Effector memory CD8-positive, alpha-beta T cell (primary cell): ENCODE measurements around the gene NPPA.

ENCODE experiments used
- ATAC-seq: fragments of 150-1000 bp; cut with Tn5 transposase; replicated peaks from 2 replicates; pipeline ENCODE4 v1.10.0; 2021; ENCODE audit warnings: mild to moderate bottlenecking, moderate library complexity
- DNase-seq, 3 experiments: peaks; one replicate each; pipeline ENCODE4 v3.0.0; 2021
- H3K27ac Mint-ChIP-seq, 2 donors: one replicate each; pipeline ENCODE4 v1.8.0; 2022; ENCODE audit warnings: mild to moderate bottlenecking in 2 of 2, mixed read lengths in 2 of 2, moderate library complexity in 2 of 2
- H3K27me3 Mint-ChIP-seq, 2 donors: one replicate each; pipeline ENCODE4 v1.8.0; 2022; ENCODE audit warnings: mixed read lengths in 2 of 2
- H3K36me3 Mint-ChIP-seq: one replicate; pipeline ENCODE4 v1.8.0; 2022; ENCODE audit warnings: mild to moderate bottlenecking, moderate library complexity, mixed read lengths; ENCODE audit not compliant: insufficient read depth
- H3K4me1 Mint-ChIP-seq, 2 donors: one replicate each; pipeline ENCODE4 v1.8.0; 2022; ENCODE audit warnings: low read depth in 2 of 2, mixed read lengths in 2 of 2
- H3K4me3 Mint-ChIP-seq, 2 donors: one replicate each; pipeline ENCODE4 v1.8.0; 2022; ENCODE audit warnings: mild to moderate bottlenecking in 2 of 2, mixed read lengths in 2 of 2, moderate library complexity in 2 of 2
- H3K9me3 Mint-ChIP-seq, 2 donors: one replicate each; pipeline ENCODE4 v1.8.0; 2022; ENCODE audit warnings: mixed read lengths in 2 of 2

NPPA gene

DNA sequence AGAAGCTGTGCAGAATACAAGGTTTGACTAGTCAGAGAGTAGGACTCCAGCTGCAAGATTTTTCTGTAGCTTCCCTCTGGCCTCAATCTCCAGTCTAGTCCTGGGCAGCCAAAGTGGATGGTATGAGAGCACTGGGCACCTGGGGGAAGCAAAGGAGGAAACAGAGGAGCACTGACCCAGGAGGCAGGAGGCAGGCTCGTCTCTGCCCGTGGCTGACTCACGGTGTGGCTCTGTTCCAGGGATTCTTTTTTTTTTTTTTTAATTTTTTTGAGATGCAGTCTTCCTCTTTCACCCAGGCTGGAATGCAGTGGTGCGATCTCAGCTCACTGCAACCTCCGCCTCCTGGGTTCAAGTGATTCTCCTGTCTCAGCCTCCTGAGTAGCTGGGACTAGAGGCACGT is 15.3 kb upstream of the NPPA start:
- H3K27ac Mint-ChIP-seq, result no peak overlapping the region
- no peaks in the 10 kb centered on the region for H3K36me3 Mint-ChIP-seq
- H3K4me1 Mint-ChIP-seq, result no peaks in the 10 kb centered on the region
- H3K9me3 Mint-ChIP-seq, result no peaks in the 10 kb centered on the region
- peaks cover 53 to 90% of the 10 kb centered on the region in 2 donors for H3K27me3 Mint-ChIP-seq
- DNase-seq (no peak), ATAC-seq (no peak)
- no peak overlapping the region for H3K4me3 Mint-ChIP-seq

GRCh38 chr1:11860587-11860986 is 13.0 kb upstream of the NPPA start:
- Mint-ChIP-seq H3K36me3 (no peaks in the 10 kb centered on the region), H3K27ac (no peak overlapping the region), H3K4me1 (no peaks in the 10 kb centered on the region), H3K9me3 (no peaks in the 10 kb centered on the region), H3K4me3 (no peak overlapping the region), H3K27me3 (peaks cover 57 to 94% of the 10 kb centered on the region in 2 donors)
- no peak for DNase-seq
- ATAC-seq, result no peak

DNA sequence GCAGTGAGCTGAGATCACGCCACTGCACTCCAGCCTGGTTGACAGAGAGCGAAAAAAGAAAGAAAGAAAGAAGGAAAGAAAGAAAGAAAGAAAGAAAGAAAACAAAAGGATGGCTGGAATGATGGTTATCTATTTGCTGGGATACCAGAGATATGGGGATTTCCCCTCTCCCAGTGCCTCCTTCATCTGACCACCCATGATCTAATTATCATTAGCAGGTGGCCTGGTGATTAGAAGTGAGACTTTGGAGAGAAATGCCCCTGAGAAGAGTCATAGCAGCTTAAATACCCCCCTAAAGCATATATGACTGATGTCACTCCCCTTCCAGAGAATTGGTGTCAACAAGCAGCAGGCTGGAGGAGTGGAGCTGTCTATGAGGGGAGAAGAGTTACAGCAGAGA is 12.5 kb upstream of the NPPA start:
- Mint-ChIP-seq H3K27me3 (peaks cover 57 to 92% of the 10 kb centered on the region in 2 donors), H3K27ac (no peak overlapping the region), H3K36me3 (no peaks in the 10 kb centered on the region), H3K4me3 (no peak overlapping the region), H3K9me3 (no peaks in the 10 kb centered on the region), H3K4me1 (no peaks in the 10 kb centered on the region)
- no peak for DNase-seq
- ATAC-seq, result no peak

DNA sequence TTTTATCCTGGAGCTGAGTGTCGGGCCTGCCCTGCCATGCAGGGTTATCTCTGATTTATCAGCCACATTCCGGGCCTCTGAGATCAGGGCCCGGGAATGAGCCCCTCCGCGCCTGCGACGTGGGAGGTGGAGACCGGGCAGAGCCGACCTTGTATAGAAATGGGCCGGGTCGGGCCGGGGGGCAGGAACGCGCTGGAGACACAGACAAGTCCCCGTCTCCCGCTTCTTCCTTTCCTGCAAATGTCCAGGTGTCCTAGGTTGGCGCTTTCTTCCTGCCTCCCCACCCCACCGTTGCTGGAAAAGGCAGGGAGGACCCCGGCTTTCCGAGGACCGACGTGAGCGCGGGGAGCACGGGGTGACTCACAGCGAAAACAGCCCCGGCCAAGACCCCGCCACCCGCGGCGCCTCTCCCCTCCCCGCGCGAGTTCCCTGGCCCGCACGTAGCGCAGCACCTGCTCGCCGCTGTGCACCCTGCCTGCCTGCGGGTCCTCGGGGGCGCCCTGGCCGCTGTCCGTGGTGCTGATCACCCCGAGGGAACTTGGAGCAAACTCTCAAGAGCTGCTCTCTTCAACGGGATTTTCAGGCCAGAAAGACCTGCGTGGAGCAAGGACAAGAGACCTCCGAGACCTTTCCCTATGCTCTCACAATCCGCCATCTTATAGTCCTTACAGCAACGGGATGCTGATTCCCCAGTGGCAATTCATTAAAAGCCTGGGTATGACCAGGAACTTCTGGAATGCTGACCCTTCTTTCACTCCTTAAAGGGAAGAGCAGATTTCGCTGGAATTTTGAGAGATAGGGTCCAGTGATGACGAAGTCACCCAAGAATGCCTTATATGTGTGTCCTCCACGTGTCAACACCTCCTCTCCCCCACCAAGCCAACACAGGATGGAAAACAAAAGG is 11.6 kb upstream of the NPPA start:
- Mint-ChIP-seq H3K9me3 (no peaks in the 10 kb centered on the region), H3K27ac (no peak overlapping the region), H3K36me3 (no peaks in the 10 kb centered on the region), H3K27me3 (peaks cover 53 to 92% of the 10 kb centered on the region in 2 donors), H3K4me1 (no peaks in the 10 kb centered on the region), H3K4me3 (no peak overlapping the region)
- ATAC-seq, result peak; percentile 86
- peak; percentile 69 to 70 (median 69) for DNase-seq

DNA sequence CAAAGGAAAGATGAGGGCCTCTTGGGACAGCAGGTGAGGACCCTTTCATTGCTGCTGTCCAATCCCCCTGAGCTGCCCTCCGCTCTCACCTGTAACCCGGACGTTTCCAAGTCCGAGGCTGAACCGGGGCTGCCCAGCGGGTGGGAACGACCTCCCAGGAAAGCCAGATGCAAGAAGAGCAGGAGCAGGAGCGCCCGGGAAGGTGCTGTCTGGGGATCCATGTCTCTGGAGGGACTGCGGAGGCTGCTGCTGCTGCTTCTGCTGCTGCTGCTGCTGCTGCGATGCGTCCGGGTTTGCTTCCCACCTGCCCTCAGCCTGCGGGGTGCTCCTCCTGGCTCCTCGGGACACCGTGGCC is 11.0 kb upstream of the NPPA start, which contains the start of gene NPPB:
Gene NPPB (minus strand): TSS at position 333 of the 355 bp plus-strand sequence. CDS start 112 bp downstream, at position 221.
- no peaks in the 10 kb centered on the region for H3K36me3 Mint-ChIP-seq

GRCh38 chr1:11858158-11858557 is 10.6 kb upstream of the NPPA start:
- H3K36me3 Mint-ChIP-seq, result no peaks in the 10 kb centered on the region
- no peaks in the 10 kb centered on the region for H3K9me3 Mint-ChIP-seq
- no peak overlapping the region for H3K27ac Mint-ChIP-seq
- H3K4me1 Mint-ChIP-seq, result no peaks in the 10 kb centered on the region
- ATAC-seq, result no peak
- DNase-seq, result no peak
- H3K4me3 Mint-ChIP-seq, result no peak overlapping the region
- peaks cover 52 to 96% of the 10 kb centered on the region in 2 donors for H3K27me3 Mint-ChIP-seq

More for the DNA sequence above, 11.0 kb upstream of the NPPA start, which contains the start of gene NPPB:
- H3K27me3 Mint-ChIP-seq, result peaks cover 51 to 93% of the 10 kb centered on the region in 2 donors
- ATAC-seq (no peak), DNase-seq (no peak)
- H3K27ac Mint-ChIP-seq, result no peak within 1 kb of the TSS
- H3K4me3 Mint-ChIP-seq, result no peak within 1 kb of the TSS
- no peaks in the 10 kb centered on the region for H3K4me1 Mint-ChIP-seq
- no peaks in the 10 kb centered on the region for H3K9me3 Mint-ChIP-seq

DNA sequence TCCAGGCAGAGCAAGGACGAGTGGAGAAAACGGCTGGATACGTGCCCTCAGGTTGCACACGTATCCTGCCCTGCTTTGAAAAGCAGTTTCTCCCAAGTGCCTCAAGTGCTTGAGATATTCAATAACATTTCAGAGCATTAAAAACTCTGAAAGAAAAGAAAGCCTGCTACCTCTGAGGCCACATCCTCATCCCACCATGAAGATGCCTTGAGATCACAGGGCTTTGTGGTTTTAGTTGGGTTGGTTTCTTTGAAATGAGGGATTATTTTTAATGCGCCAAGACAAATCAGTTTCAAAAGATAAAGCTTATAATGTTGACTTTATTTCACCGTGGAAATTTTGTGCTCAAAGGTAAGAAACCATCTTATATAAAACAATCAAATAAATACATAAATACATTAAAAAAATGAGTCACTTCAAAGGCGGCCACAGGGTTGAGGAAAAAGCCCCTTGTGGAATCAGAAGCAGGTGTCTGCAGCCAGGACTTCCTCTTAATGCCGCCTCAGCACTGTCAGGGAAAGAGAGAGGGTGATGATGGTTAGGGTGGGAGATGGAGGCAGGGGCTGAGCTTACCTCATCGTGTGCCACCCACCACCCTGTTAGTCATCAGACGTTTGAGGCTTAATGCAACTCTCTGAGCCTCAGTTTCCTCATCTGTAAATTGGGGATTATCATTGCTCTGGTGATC is 9.7 kb upstream of the NPPA start:
- Mint-ChIP-seq H3K9me3 (no peaks in the 10 kb centered on the region), H3K36me3 (no peaks in the 10 kb centered on the region), H3K27me3 (peaks cover 52 to 95% of the 10 kb centered on the region in 2 donors), H3K27ac (no peak overlapping the region), H3K4me1 (no peaks in the 10 kb centered on the region), H3K4me3 (no peak overlapping the region)
- ATAC-seq (no peak), DNase-seq (no peak)

DNA sequence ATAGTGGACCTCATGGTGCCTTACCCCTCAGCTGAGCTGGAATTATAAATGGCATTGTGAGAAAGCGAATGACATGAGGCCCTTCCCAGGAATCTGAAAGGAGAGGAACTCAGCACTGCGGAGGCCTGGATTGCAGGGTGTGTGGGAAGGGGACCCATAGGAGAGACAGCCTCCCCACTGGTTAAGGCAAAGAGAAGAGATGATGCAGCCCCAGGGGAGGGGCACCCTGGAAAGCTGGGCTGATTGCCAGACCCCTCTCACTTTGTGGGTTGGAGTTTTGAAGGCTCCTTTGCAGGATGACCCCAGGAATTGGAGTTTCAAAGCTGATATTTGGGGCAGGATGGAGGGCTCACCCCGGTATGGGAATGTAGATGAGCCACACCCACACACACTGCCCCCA is 9.1 kb upstream of the NPPA start:
- DNase-seq, result no peak
- ATAC-seq, result no peak
- Mint-ChIP-seq H3K4me1 (no peaks in the 10 kb centered on the region), H3K36me3 (no peaks in the 10 kb centered on the region), H3K9me3 (no peaks in the 10 kb centered on the region), H3K4me3 (no peak overlapping the region), H3K27me3 (peaks cover 46 to 91% of the 10 kb centered on the region in 2 donors), H3K27ac (no peak overlapping the region)

DNA sequence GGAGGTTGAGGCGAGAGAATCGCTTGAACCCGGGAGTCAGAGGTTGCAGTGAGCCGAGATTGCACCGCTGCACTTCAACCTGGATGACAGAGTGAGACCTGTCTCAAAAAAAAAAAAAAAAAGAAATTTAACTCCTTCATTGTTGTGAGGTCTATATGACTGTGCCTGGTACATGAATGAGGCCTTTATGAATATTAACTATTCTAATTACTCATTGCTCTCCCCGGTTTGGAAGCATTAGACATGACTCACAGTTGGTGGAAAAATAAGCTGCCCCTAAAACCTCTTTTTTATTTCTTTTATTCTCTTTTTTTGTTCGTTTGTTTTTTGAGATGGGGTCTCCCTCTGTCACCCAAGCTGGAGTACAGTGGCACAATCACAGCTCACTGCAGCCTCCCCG is 7.8 kb upstream of the NPPA start:
- Mint-ChIP-seq H3K27me3 (peaks cover 40 to 90% of the 10 kb centered on the region in 2 donors), H3K36me3 (no peaks in the 10 kb centered on the region), H3K4me3 (no peak overlapping the region), H3K27ac (no peak overlapping the region), H3K9me3 (no peaks in the 10 kb centered on the region), H3K4me1 (no peaks in the 10 kb centered on the region)
- no peak for ATAC-seq
- no peak for DNase-seq

- Mint-ChIP-seq H3K36me3 (no peaks in the 10 kb centered on the region), H3K27ac (no peak overlapping the region), H3K4me3 (no peak overlapping the region), H3K4me1 (no peaks in the 10 kb centered on the region), H3K27me3 (peaks cover 31 to 81% of the 10 kb centered on the region in 2 donors), H3K9me3 (no peaks in the 10 kb centered on the region)
- DNase-seq, result no peak
- no peak for ATAC-seq
Measured at GRCh38 chr1:11854519-11854918, 6.9 kb upstream of the NPPA start.

GRCh38 chr1:11851180-11851579 is 3.6 kb upstream of the NPPA start:
- Mint-ChIP-seq H3K9me3 (no peaks in the 10 kb centered on the region), H3K4me3 (no peak overlapping the region), H3K36me3 (peaks cover 3% of the 10 kb centered on the region), H3K27me3 (peaks cover 20 to 49% of the 10 kb centered on the region in 2 donors), H3K27ac (no peak overlapping the region), H3K4me1 (no peaks in the 10 kb centered on the region)
- ATAC-seq (no peak), DNase-seq (no peak)

DNA sequence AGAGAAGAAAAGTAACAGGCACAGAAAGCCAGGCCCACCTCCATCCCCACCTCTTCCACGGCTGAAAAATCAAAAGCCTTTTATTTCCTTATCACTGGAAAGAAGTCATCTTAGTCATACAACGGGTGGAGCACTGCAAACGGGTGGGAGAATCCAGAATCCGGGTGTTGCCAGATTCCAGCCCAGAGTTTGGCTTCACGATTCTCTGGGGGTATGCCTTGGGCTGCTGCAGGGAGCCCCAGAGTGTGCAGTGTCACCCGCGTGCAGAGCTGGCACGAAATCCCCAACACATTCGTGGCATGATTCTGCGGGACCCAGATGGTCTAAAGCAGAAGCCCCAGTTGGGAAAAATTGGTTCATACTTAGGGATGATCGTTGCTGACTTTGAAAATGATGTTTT is 2.6 kb upstream of the NPPA start:
- ATAC-seq (no peak), DNase-seq (no peak)
- H3K27me3 Mint-ChIP-seq, result peaks cover 18 to 41% of the 10 kb centered on the region in 2 donors
- H3K4me3 Mint-ChIP-seq, result no peak overlapping the region
- H3K4me1 Mint-ChIP-seq, result peaks cover 0 to 4% of the 10 kb centered on the region in 2 donors
- peaks cover 4% of the 10 kb centered on the region for H3K36me3 Mint-ChIP-seq
- no peak overlapping the region for H3K27ac Mint-ChIP-seq
- H3K9me3 Mint-ChIP-seq, result no peaks in the 10 kb centered on the region

GRCh38 chr1:11848373-11848700 is 754 bp upstream of the NPPA start:
- DNase-seq (no peak), ATAC-seq (no peak)
- peaks cover 4% of the 10 kb centered on the region for H3K36me3 Mint-ChIP-seq
- H3K9me3 Mint-ChIP-seq, result no peaks in the 10 kb centered on the region
- H3K27ac Mint-ChIP-seq, result no peak overlapping the region
- H3K4me1 Mint-ChIP-seq, result peaks cover 0 to 4% of the 10 kb centered on the region in 2 donors
- H3K27me3 Mint-ChIP-seq, result peaks cover 13 to 23% of the 10 kb centered on the region in 2 donors
- H3K4me3 Mint-ChIP-seq, result no peak overlapping the region
